H1 (cell line): ENCODE data around the gene SH3D19. TPM values are rescaled to one million over a fixed set of nuclear protein-coding genes. Genes with fewer than 3 reads are reported as not detected.

ENCODE experiments used
- CTCF ChIA-PET: fragments of 300-600 bp; sonication (Branson Sonifier 250); formaldehyde crosslinking; loops from one replicate; lab custom pipeline; 2021; ENCODE audit not compliant: partially characterized antibody; lab: Charles Lee
- POLR2A ChIA-PET: fragments of 300-600 bp; sonication (Branson Sonifier 250); formaldehyde crosslinking; loops from one replicate; lab custom pipeline; 2021; ENCODE audit warnings: inconsistent platforms; ENCODE audit not compliant: partially characterized antibody; lab: Charles Lee
- DNase-seq, 2 experiments: peaks; one replicate each; pipeline versions ENCODE4 v3.0.0 to v3.0.0-alpha.2; 2010 to 2022; ENCODE audit warnings: low spot score in 2 of 2, low read depth in 1 of 2, mixed read lengths in 1 of 2
- FAIRE-seq: peaks from 2 replicates; lab custom pipeline; 2011; peaks lifted over from hg19 to GRCh38; lab: Jason Lieb, UNC
- H2AFZ ChIP-seq: 2 replicates; pipeline ENCODE4 v1.8.1; 2012; ENCODE audit warnings: low read length, inconsistent platforms
- H2AK5ac ChIP-seq: 2 replicates; pipeline ENCODE4 v1.6.1; 2013; ENCODE audit warnings: low read depth, low read length
- H2BK120ac ChIP-seq: replicated peaks from 2 replicates; pipeline ENCODE3; 2013; ENCODE audit warnings: low read depth, low read length, inconsistent platforms
- H2BK12ac ChIP-seq: 2 replicates; pipeline ENCODE4 v1.6.1; 2013; ENCODE audit warnings: low read depth, low read length
- H2BK15ac ChIP-seq: 2 replicates; pipeline ENCODE4 v1.6.1; 2013; ENCODE audit warnings: low read length
- H2BK20ac ChIP-seq: 2 replicates; pipeline ENCODE4 v1.6.1; 2013; ENCODE audit warnings: low read length
- H2BK5ac ChIP-seq: 2 replicates; pipeline ENCODE4 v1.6.1; 2013; ENCODE audit warnings: low read depth, low read length
- H3K14ac ChIP-seq: 2 replicates; pipeline ENCODE4 v1.6.1; 2013; ENCODE audit warnings: inconsistent platforms; ENCODE audit not compliant: insufficient read length
- H3K18ac ChIP-seq: 2 replicates; pipeline ENCODE4 v1.6.1; 2013; ENCODE audit warnings: low read length; ENCODE audit errors: extremely low read depth
- H3K23ac ChIP-seq: 2 replicates; pipeline ENCODE4 v1.6.1; 2013; ENCODE audit warnings: inconsistent platforms; ENCODE audit not compliant: insufficient read length
- H3K23me2 ChIP-seq: 2 replicates; pipeline ENCODE4 v1.6.1; 2013; ENCODE audit warnings: low read depth, low read length
- H3K27ac ChIP-seq: 2 replicates; pipeline ENCODE4 v1.6.1; 2011; ENCODE audit warnings: low read depth, low read length, inconsistent platforms
- H3K27me3 ChIP-seq, 4 experiments: replicated peaks in 1 of 4; 1 replicate in 1 of 4; 2 replicates in 3 of 4; pipeline versions ENCODE4 v1.6.1 to v1.8.1; 2011 to 2013; ENCODE audit warnings: low read length in 3 of 4, mild to moderate bottlenecking in 3 of 4, inconsistent platforms in 2 of 4, mixed read lengths in 2 of 4, moderate library complexity in 1 of 4; ENCODE audit not compliant: control insufficient read depth in 3 of 4, insufficient read depth in 3 of 4; ENCODE audit errors: extremely low read depth in 1 of 4
- H3K36me3 ChIP-seq, 4 experiments: 2 replicates each; pipeline versions ENCODE4 v1.6.1 to v1.8.1; 2011 to 2013; ENCODE audit warnings: mild to moderate bottlenecking in 4 of 4, low read length in 3 of 4, moderate library complexity in 2 of 4, control low read depth in 1 of 4, inconsistent platforms in 1 of 4; ENCODE audit not compliant: insufficient read depth in 4 of 4, control insufficient read depth in 2 of 4
- H3K4ac ChIP-seq: replicated peaks from 2 replicates; pipeline ENCODE3; 2013; ENCODE audit warnings: low read length, low read depth, mixed read lengths, inconsistent platforms; ENCODE audit not compliant: insufficient read length
- H3K4me1 ChIP-seq, 4 experiments: replicated peaks in 1 of 4; 1 replicate in 1 of 4; 2 replicates in 3 of 4; pipeline versions ENCODE4 v1.6.1 to v1.8.1; 2011 to 2013; ENCODE audit warnings: low read length in 3 of 4, inconsistent platforms in 2 of 4, mixed read lengths in 1 of 4; ENCODE audit not compliant: insufficient read depth in 4 of 4, control insufficient read depth in 3 of 4
- H3K4me2 ChIP-seq, 2 experiments: 2 replicates each; pipeline versions ENCODE4 v1.6.1 to v1.8.1; 2011 to 2013; ENCODE audit warnings: low read depth in 2 of 2, low read length in 2 of 2, control low read depth in 1 of 2, inconsistent platforms in 1 of 2, mild to moderate bottlenecking in 1 of 2; ENCODE audit not compliant: insufficient read depth in 1 of 2
- H3K4me3 ChIP-seq, 4 experiments: fragments of 200-600, 300-600 bp in 1 of 4; sonication (generic), shearing (Covaris generic), sonication (Bioruptor Twin) in 1 of 4; 2 replicates each; pipeline versions ENCODE4 v1.5.1 to v1.8.1; 2011 to 2016; ENCODE audit warnings: low read length in 4 of 4, low read depth in 3 of 4, control low read depth in 2 of 4, inconsistent platforms in 2 of 4, mild to moderate bottlenecking in 2 of 4, mixed read lengths in 1 of 4, moderate library complexity in 1 of 4; ENCODE audit not compliant: insufficient read depth in 2 of 4; ENCODE audit errors: extremely low read depth in 1 of 4
- H3K56ac ChIP-seq: replicated peaks from 2 replicates; pipeline ENCODE3; 2013; ENCODE audit warnings: low read depth, mild to moderate bottlenecking, mixed read lengths, low read length, inconsistent platforms; ENCODE audit not compliant: insufficient read length
- H3K79me1 ChIP-seq: 2 replicates; pipeline ENCODE4 v1.6.1; 2013; ENCODE audit warnings: low read depth, low read length, control low read depth
- H3K79me2 ChIP-seq, 2 experiments: 2 replicates each; pipeline versions ENCODE4 v1.6.1 to v1.8.1; 2012 to 2013; ENCODE audit warnings: low read length in 2 of 2, mild to moderate bottlenecking in 2 of 2, inconsistent platforms in 1 of 2; ENCODE audit not compliant: insufficient read depth in 2 of 2, control insufficient read depth in 1 of 2
- H3K9ac ChIP-seq, 4 experiments: replicated peaks in 1 of 4; 1 replicate in 1 of 4; 2 replicates in 3 of 4; pipeline versions ENCODE4 v1.6.1 to v1.8.1; 2011 to 2013; ENCODE audit warnings: low read depth in 3 of 4, low read length in 3 of 4, control low read depth in 2 of 4, mild to moderate bottlenecking in 2 of 4, moderate library complexity in 2 of 4, inconsistent platforms in 1 of 4; ENCODE audit errors: extremely low read depth in 1 of 4
- H3K9me3 ChIP-seq, 2 experiments: 2 replicates each; pipeline versions ENCODE4 v1.6.1 to v1.8.1; 2012 to 2013; ENCODE audit warnings: mild to moderate bottlenecking in 2 of 2, moderate library complexity in 2 of 2, control low read depth in 1 of 2, inconsistent platforms in 1 of 2, low read depth in 1 of 2, low read length in 1 of 2, mixed read lengths in 1 of 2; ENCODE audit not compliant: insufficient read depth in 2 of 2
- H4K20me1 ChIP-seq, 2 experiments: replicated peaks in 1 of 2; 2 replicates each; pipeline versions ENCODE3 to v1.8.1; 2011 to 2013; ENCODE audit warnings: inconsistent platforms in 2 of 2, low read length in 2 of 2, mild to moderate bottlenecking in 1 of 2; ENCODE audit not compliant: insufficient read depth in 2 of 2, control insufficient read depth in 1 of 2
- H4K5ac ChIP-seq: 2 replicates; pipeline ENCODE4 v1.6.1; 2013; ENCODE audit warnings: low read length, low read depth, mixed read lengths, inconsistent platforms; ENCODE audit not compliant: insufficient read length
- H4K8ac ChIP-seq: 2 replicates; pipeline ENCODE4 v1.8.0; 2013; ENCODE audit warnings: mild to moderate bottlenecking, moderate library complexity, low read length, inconsistent platforms; ENCODE audit not compliant: insufficient read depth; ENCODE audit errors: extremely low read depth
- H4K91ac ChIP-seq: replicated peaks from 2 replicates; pipeline ENCODE3; 2013; ENCODE audit warnings: low read length, mixed read lengths, inconsistent platforms; ENCODE audit not compliant: insufficient read length
- RNF2 ChIP-seq: fragments of 200-900, 300-1000 bp; sonication (generic); IDR thresholded peaks from 2 replicates; pipeline ENCODE4 v1.7.1; 2016; ENCODE audit warnings: borderline replicate concordance, low read depth, mild to moderate bottlenecking, antibody characterized with exemption, low read length; ENCODE audit not compliant: poor library complexity, severe bottlenecking; ENCODE audit errors: missing control alignments
- TAF7 ChIP-seq: optimal IDR thresholded peaks from 2 replicates; pipeline ENCODE3; 2011; ENCODE audit warnings: low read depth, mild to moderate bottlenecking, inconsistent platforms, low read length, moderate library complexity, borderline replicate concordance
- WGBS, 2 experiments: shearing (Covaris generic) in 1 of 2; methylation state at CpG; one replicate each; pipeline versions ENCODE4 v1.1.6 to v1.1.7; 2013 to 2015; ENCODE audit warnings: low lambda C conversion rate in 2 of 2, mixed read lengths in 2 of 2, inconsistent platforms in 1 of 2, low coverage in 1 of 2, missing lambda C conversion rate in 1 of 2; ENCODE audit not compliant: insufficient replicate concordance in 2 of 2, insufficient coverage in 1 of 2, insufficient read length in 1 of 2; ENCODE audit errors: extremely low coverage in 1 of 2, missing lambda C conversion rate in 1 of 2; 5-methylcytosine and 5-hydroxymethylcytosine counted together
- polyA plus RNA-seq, 7 experiments: library from polyadenylated mRNA; depleted of rRNA in 3 of 7; stranded (reverse) in 5 of 7; unstranded in 2 of 7; fragments of >200 nt in 5 of 7; fragments of 200-250 nt in 2 of 7; gene quantifications; 1 replicate in 5 of 7; 2 replicates in 1 of 7; 4 replicates in 1 of 7; pipeline versions ENCODE4 v1.2.1 to v1.2.3, GENCODE V29; 2011 to 2013; ENCODE audit warnings: missing spikeins in 2 of 7, mixed read lengths in 2 of 7
- total RNA-seq: library from RNA; stranded (reverse); fragmentation: NEBNext Ultra II Directional; extraction: Animal tissue kit (Norgen Biotek cat#: 25700); gene quantifications from 2 replicates; pipeline ENCODE4 v1.2.1, GENCODE V29; 2021
- TF ChIP-seq, protein P1 (sequence below): IDR thresholded peaks from 2 replicates; pipeline ENCODE4 v1.6.1; 2012; ENCODE audit warnings: inconsistent platforms

SH3D19 gene
- total and polyA plus RNA-seq, 2 of the 8 experiments (the other 6 are each of a cell fraction or from before 2014, with no cell fraction given): 11.7 to 51.3 TPM

DNA sequence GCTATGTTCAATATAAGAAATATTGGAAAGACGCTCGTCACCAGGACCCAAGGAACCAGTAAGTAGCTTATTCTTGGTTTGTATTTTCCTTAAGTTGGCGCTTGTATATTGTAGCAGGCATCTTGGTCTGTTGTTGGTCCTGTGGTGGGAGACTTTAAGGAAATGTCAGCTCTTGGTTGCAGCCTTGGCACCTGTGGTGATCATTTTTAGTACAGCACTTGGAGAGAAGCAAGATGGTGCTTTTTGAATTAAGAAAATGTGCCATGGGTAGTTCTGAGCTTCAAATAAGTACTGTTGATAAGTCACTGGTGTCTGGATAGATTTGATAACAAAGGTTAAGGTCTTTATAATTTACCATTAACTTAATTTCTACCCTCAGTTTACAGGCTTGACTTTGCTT is 224.9 kb downstream of the SH3D19 start:
- Histone ChIP-seq H3K79me2 (peaks cover 15 to 36% of the 10 kb centered on the region in 2 experiments), H2AK5ac (no peak overlapping the region), H3K9ac (peak overlapping the region; percentile 98 to 100 (median 98)), H2BK120ac (no peak overlapping the region), H4K5ac (no peak overlapping the region), H3K27ac (no peak overlapping the region), H4K20me1 (peaks cover 12 to 17% of the 10 kb centered on the region in 2 experiments), H3K79me1 (no peaks in the 10 kb centered on the region), H2BK12ac (no peak overlapping the region), H4K91ac (no peak overlapping the region), H3K36me3 (peaks cover 28 to 55% (median 45%) of the 10 kb centered on the region in 4 experiments), H2BK15ac (no peak overlapping the region), H3K27me3 (no peaks in the 10 kb centered on the region), H3K23me2 (peaks cover 6% of the 10 kb centered on the region), H3K4me2 (peak overlapping the region; percentile 78 to 79), H3K4me1 (peaks cover 0 to 1% (median 0%) of the 10 kb centered on the region in 4 experiments; a peak in 1 of 7 replicates), H3K14ac (no peak overlapping the region), H3K9me3 (no peaks in the 10 kb centered on the region), H2BK5ac (no peak overlapping the region), H3K23ac (no peak overlapping the region), H3K56ac (no peak overlapping the region), H3K4me3 (peak overlapping the region; percentile 77 to 100 (median 94)), H3K4ac (no peak overlapping the region), H2BK20ac (no peak overlapping the region), H2AFZ (no peak overlapping the region), H3K18ac (no peak overlapping the region), H4K8ac (no peak overlapping the region)
- TF ChIP-seq, protein P1, sequence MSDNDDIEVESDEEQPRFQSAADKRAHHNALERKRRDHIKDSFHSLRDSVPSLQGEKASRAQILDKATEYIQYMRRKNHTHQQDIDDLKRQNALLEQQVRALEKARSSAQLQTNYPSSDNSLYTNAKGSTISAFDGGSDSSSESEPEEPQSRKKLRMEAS: no peak
- TF ChIP-seq RNF2: no peak
- no peak for TF ChIP-seq TAF7
- ChIA-PET POLR2A (interaction anchor here (0.6 to 9.1 kb wide), 28 partner anchors 9 to 812 kb away, joined by 3 to 145 read pairs (median 4); partner anchors contain the start of genes LRBA and SH3D19), CTCF (interaction anchor here (0.6 to 1.8 kb wide), 5 partner anchors 9 to 96 kb away, joined by 3 to 9 read pairs (median 4); no protein-coding TSS in a partner anchor)
- no peak for FAIRE-seq
- DNase-seq: no peak
- 19% methylated on average over 3 of the region's 3 CpGs; no CpG with 5 or more reads in 1 of the 2 experiments for WGBS, 2 experiments
